Stomach smooth muscle (tissue), 2 donors: ENCODE measurements around the gene ZNF747.

Experiments used
- H3K27ac ChIP-seq: one replicate; pipeline ENCODE4 v1.7.0; 2013; ENCODE audit warnings: mild to moderate bottlenecking, low read length, inconsistent platforms
- H3K27me3 ChIP-seq, 2 donors: one replicate each; pipeline ENCODE4 v1.7.0; 2013; ENCODE audit warnings: low read length in 2 of 2; ENCODE audit not compliant: insufficient read depth in 2 of 2, control insufficient read depth in 1 of 2
- H3K36me3 ChIP-seq, 2 donors: one replicate each; pipeline ENCODE4 v1.7.0; 2013; ENCODE audit warnings: low read length in 2 of 2; ENCODE audit not compliant: control insufficient read depth in 2 of 2, insufficient read depth in 2 of 2
- H3K4me1 ChIP-seq: one replicate; pipeline ENCODE4 v1.7.0; 2013; ENCODE audit warnings: low read length; ENCODE audit not compliant: control insufficient read depth, insufficient read depth
- H3K4me3 ChIP-seq, 2 donors: one replicate each; pipeline ENCODE4 v1.7.0; 2013; ENCODE audit warnings: low read length in 2 of 2
- H3K9ac ChIP-seq, 2 donors: one replicate each; pipeline ENCODE4 v1.7.0; 2013; ENCODE audit warnings: low read length in 2 of 2, mild to moderate bottlenecking in 1 of 2
- H3K9me3 ChIP-seq, 2 donors: one replicate each; pipeline ENCODE4 v1.7.0; 2013; ENCODE audit warnings: low read length in 2 of 2; ENCODE audit not compliant: control insufficient read depth in 2 of 2
- donor health status: healthy.
- donor health status: Pancreatic carcinoma.

ZNF747 gene

GRCh38 chr16:30556125-30556473 lies 21.4 kb upstream of the ZNF747 start:
- H3K36me3 ChIP-seq, result peaks cover 0 to 8% of the 10 kb centered on the region in 2 donors
- no peaks in the 10 kb centered on the region for H3K27me3 ChIP-seq
- H3K9me3 ChIP-seq, result no peaks in the 10 kb centered on the region
- peaks cover 13% of the 10 kb centered on the region for H3K4me1 ChIP-seq
- H3K9ac ChIP-seq, result no peak overlapping the region
- no peak overlapping the region for H3K4me3 ChIP-seq
- no peak overlapping the region for H3K27ac ChIP-seq

- Histone ChIP-seq H3K27ac (no peak overlapping the region), H3K4me3 (no peak overlapping the region), H3K27me3 (no peaks in the 10 kb centered on the region), H3K4me1 (peaks cover 13% of the 10 kb centered on the region), H3K9ac (no peak overlapping the region), H3K36me3 (peaks cover 0 to 8% of the 10 kb centered on the region in 2 donors), H3K9me3 (no peaks in the 10 kb centered on the region)
Measured at GRCh38 chr16:30555315-30556124, 20.9 kb upstream of the ZNF747 start.

- Histone ChIP-seq H3K4me3 (no peak overlapping the region), H3K4me1 (peaks cover 13% of the 10 kb centered on the region), H3K27ac (no peak overlapping the region)
Measured at GRCh38 chr16:30554557-30555314, 20.1 kb upstream of the ZNF747 start.

GRCh38 chr16:30553393-30553899 lies 18.8 kb upstream of the ZNF747 start:
- Histone ChIP-seq H3K4me3 (no peak overlapping the region), H3K4me1 (peaks cover 9% of the 10 kb centered on the region), H3K27me3 (no peaks in the 10 kb centered on the region), H3K27ac (no peak overlapping the region), H3K9me3 (no peaks in the 10 kb centered on the region), H3K36me3 (peaks cover 0 to 8% of the 10 kb centered on the region in 2 donors), H3K9ac (no peak overlapping the region)

More at GRCh38 chr16:30554557-30555314, 20.1 kb upstream of the ZNF747 start:
- Histone ChIP-seq H3K36me3 (peaks cover 0 to 8% of the 10 kb centered on the region in 2 donors), H3K9ac (no peak overlapping the region), H3K27me3 (no peaks in the 10 kb centered on the region), H3K9me3 (no peaks in the 10 kb centered on the region)

- H3K9me3 ChIP-seq, result no peaks in the 10 kb centered on the region
- H3K4me1 ChIP-seq, result peaks cover 9% of the 10 kb centered on the region
- no peaks in the 10 kb centered on the region for H3K27me3 ChIP-seq
- H3K9ac ChIP-seq, result no peak overlapping the region
- no peak overlapping the region for H3K27ac ChIP-seq
- peaks cover 0 to 8% of the 10 kb centered on the region in 2 donors for H3K36me3 ChIP-seq
- no peak overlapping the region for H3K4me3 ChIP-seq
Measured at GRCh38 chr16:30552956-30553355, 18.3 kb upstream of the ZNF747 start.

GRCh38 chr16:30551781-30552180 lies 17.1 kb upstream of the ZNF747 start:
- Histone ChIP-seq H3K27ac (no peak overlapping the region), H3K36me3 (peaks cover 0 to 8% of the 10 kb centered on the region in 2 donors), H3K9ac (no peak overlapping the region), H3K27me3 (no peaks in the 10 kb centered on the region), H3K9me3 (no peaks in the 10 kb centered on the region), H3K4me3 (no peak overlapping the region), H3K4me1 (no peaks in the 10 kb centered on the region)

GRCh38 chr16:30548416-30549253 lies 14.0 kb upstream of the ZNF747 start:
- Histone ChIP-seq H3K27me3 (no peaks in the 10 kb centered on the region), H3K9me3 (no peaks in the 10 kb centered on the region), H3K4me3 (no peak overlapping the region), H3K27ac (no peak overlapping the region), H3K4me1 (no peaks in the 10 kb centered on the region), H3K9ac (no peak overlapping the region), H3K36me3 (peaks cover 0 to 4% of the 10 kb centered on the region in 2 donors)

GRCh38 chr16:30546115-30546514 lies 11.5 kb upstream of the ZNF747 start:
- no peaks in the 10 kb centered on the region for H3K27me3 ChIP-seq
- no peak overlapping the region for H3K4me3 ChIP-seq
- no peaks in the 10 kb centered on the region for H3K4me1 ChIP-seq
- no peaks in the 10 kb centered on the region for H3K36me3 ChIP-seq
- H3K9me3 ChIP-seq, result no peaks in the 10 kb centered on the region
- H3K27ac ChIP-seq, result no peak overlapping the region
- H3K9ac ChIP-seq, result no peak overlapping the region

GRCh38 chr16:30543067-30543466 lies 8.4 kb upstream of the ZNF747 start:
- Histone ChIP-seq H3K9me3 (no peaks in the 10 kb centered on the region), H3K4me3 (no peak overlapping the region), H3K27ac (no peak overlapping the region), H3K4me1 (no peaks in the 10 kb centered on the region), H3K9ac (no peak overlapping the region), H3K36me3 (no peaks in the 10 kb centered on the region), H3K27me3 (no peaks in the 10 kb centered on the region)

GRCh38 chr16:30541502-30542329 lies 7.1 kb upstream of the ZNF747 start:
- H3K4me3 ChIP-seq, result no peak overlapping the region
- no peaks in the 10 kb centered on the region for H3K9me3 ChIP-seq
- H3K36me3 ChIP-seq, result no peaks in the 10 kb centered on the region
- no peaks in the 10 kb centered on the region for H3K27me3 ChIP-seq
- no peak overlapping the region for H3K27ac ChIP-seq
- H3K9ac ChIP-seq, result no peak overlapping the region
- no peaks in the 10 kb centered on the region for H3K4me1 ChIP-seq
